HL-60/S4 treated with retinoic acid at 250 ng/mL for 4 days and 3 days (cell line): ENCODE data around the gene NOTCH3.

Experiments used
- in situ Hi-C: fragments of 300-500 bp; cut with MboI; formaldehyde crosslinking; loops from 2 replicates; pipeline ENCODE4 v1.7.0; 2022; ENCODE audit warnings: low sequenced_read_pairs

NOTCH3 gene

GRCh38 chr19:15125232-15126067 is 75.3 kb downstream of the NOTCH3 start:
- in situ Hi-C loops, result no loop called here

GRCh38 chr19:15124572-15125231 is 76.1 kb downstream of the NOTCH3 start:
- in situ Hi-C loops, result no loop called here

- in situ Hi-C loops, result no loop called here
Observed at GRCh38 chr19:15123900-15124299, 76.9 kb downstream of the NOTCH3 start.

GRCh38 chr19:15123031-15123890 is 77.5 kb downstream of the NOTCH3 start:
- in situ Hi-C loops, result no loop called here

- in situ Hi-C loops, result no loop called here
Observed at GRCh38 chr19:15122331-15123030, 78.3 kb downstream of the NOTCH3 start.

- in situ Hi-C loops, result no loop called here
Observed at GRCh38 chr19:15120135-15121026, 80.4 kb downstream of the NOTCH3 start.

- in situ Hi-C loops, result no loop called here
Observed at GRCh38 chr19:15118789-15119494, 81.9 kb downstream of the NOTCH3 start.

- in situ Hi-C loops, result no loop called here
Observed at GRCh38 chr19:15118248-15118647, 82.5 kb downstream of the NOTCH3 start.

GRCh38 chr19:15116856-15117255 is 83.9 kb downstream of the NOTCH3 start:
- in situ Hi-C loops, result no loop called here

GRCh38 chr19:15115762-15116615 is 84.8 kb downstream of the NOTCH3 start:
- in situ Hi-C loops, result no loop called here

- in situ Hi-C loops, result no loop called here
Observed at GRCh38 chr19:15115080-15115479, 85.7 kb downstream of the NOTCH3 start.

- in situ Hi-C loops, result no loop called here
Observed at GRCh38 chr19:15114153-15114540, 86.6 kb downstream of the NOTCH3 start.

- in situ Hi-C loops, result no loop called here
Observed at GRCh38 chr19:15113245-15114152, 87.3 kb downstream of the NOTCH3 start.

GRCh38 chr19:15112385-15112784 is 88.4 kb downstream of the NOTCH3 start:
- in situ Hi-C loops, result no loop called here

GRCh38 chr19:15111758-15112157 is 89.0 kb downstream of the NOTCH3 start:
- in situ Hi-C loops, result no loop called here

GRCh38 chr19:15110418-15110815 is 90.4 kb downstream of the NOTCH3 start:
- in situ Hi-C loops, result no loop called here

GRCh38 chr19:15109768-15110417 is 90.9 kb downstream of the NOTCH3 start:
- in situ Hi-C loops, result no loop called here
